Stimulated activated CD8-positive, alpha-beta memory T cell treated with anti-CD3 and anti-CD28 coated beads, Interleukin-4, amount 100 ng/mL, for 48 hours (primary cell): ENCODE measurements around the gene POU6F2.
"Not testable (repeated sequence)": the region's sequence is repeated elsewhere in the genome, so short reads cannot be mapped to it uniquely, and the experiment has no call there.

ENCODE experiments used
- DNase-seq: peaks from one replicate; pipeline ENCODE4 v3.0.0-alpha.2; 2020

The POU6F2 gene

DNA sequence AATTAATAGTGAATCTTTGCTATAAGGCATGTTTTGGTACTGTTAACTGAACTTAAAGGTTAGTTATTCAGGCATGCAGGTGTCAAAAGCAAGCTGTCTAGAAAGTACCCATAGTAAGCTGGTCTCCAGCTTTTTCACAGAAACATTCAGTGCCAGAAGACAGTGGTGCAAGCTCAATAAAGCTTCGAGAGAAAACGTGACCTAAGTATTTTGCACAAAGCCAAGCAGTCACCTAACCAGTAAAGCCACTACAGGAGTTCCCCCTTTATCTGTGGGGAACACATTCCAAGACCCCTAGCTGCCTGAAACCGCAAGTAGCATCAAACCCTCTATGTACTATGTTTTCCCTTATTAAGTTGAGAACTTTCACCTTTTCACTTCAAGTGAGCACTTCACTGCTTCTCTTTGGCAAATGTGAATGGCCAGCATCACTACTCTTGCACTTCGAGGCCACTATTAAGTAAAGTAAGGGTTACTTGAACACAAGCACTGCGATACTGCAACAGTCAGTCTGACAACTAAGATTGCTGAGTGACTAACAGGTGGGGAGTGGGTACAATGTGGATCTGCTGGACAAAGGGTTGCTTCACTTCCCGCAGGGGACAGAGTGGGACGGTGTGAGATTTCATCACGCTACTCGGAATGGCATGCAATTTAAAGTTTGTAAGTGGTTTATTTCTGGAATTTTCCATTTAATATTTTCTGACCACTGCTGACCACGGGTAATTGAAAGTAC is 334.7 kb downstream of the POU6F2 start:
- DNase-seq, result no peak

GRCh38 chr7:39313376-39313775 is 335.7 kb downstream of the POU6F2 start:
- no peak for DNase-seq

DNA sequence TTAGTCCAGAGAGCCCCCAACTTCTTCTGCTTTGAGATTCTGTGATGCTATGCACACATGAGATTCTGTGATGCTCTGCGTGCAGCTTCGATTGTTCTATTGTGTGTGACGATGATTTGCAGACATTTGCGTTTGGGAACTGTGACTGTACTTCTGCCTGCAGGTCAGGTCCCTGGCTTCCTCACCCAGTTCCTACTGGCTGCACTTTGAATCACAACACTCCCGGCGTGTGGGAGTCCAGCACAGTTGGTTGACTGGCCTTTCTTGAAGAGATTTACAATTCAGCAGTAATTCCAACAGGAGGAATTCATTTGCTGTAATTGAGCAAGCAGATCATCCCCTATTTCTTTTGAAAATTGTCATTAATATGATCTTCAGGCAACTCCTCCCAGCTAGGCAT is 336.3 kb downstream of the POU6F2 start:
- no peak for DNase-seq

GRCh38 chr7:39317107-39317506 is 339.4 kb downstream of the POU6F2 start:
- DNase-seq, result no peak

- DNase-seq, result no peak
These were observed 340.2 kb downstream of the POU6F2 start for GRCh38 chr7:39317896-39318295.

DNA sequence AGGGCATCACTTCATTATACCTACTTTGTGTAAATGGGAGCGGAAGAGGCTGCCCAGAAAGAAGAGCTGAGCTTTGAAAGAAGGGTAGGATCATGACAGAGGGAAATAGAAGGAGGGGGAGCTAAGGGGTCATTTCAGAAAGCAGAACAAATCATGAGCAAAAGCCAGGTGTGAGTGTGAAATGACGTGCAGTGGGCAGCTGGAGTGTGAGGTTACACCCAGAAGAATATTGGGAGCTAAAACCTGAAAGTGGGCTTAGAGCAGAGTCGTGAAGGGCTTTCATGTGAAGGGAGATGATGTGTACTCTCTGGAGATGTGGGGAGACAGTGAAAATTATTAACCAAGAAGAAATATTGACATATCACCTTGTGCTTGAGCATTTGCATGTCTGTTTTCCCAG is 343.5 kb downstream of the POU6F2 start:
- DNase-seq, result no peak

DNA sequence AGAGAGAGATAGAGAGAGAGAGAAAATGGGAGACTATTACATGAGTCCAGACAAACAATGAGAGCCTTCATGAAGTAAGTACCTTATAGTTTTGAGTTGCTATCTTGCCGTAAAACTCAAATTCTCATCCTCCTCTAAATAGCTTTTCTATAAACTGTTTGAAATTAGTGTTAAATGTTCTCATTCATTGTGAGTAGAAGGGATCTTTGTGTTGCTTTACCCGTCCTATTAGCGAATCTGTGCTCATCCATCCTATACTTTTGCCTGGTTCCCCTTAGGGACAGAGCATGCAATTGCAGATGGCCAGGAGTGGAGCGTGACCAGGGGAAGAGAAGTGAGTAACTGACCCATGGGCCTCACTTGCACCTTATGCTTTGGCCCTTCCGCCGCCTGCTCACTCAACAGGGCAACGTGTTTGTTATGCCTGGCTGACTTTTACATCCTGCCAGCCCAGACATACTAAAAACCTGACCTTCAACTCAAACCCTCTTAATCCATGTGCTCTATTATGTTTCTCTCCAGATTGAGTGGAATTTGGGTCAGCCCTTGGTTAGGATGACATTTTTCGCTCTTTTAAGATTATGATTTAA is 344.3 kb downstream of the POU6F2 start:
- DNase-seq, result no peak

GRCh38 chr7:39324139-39324760 is 346.5 kb downstream of the POU6F2 start:
- no peak for DNase-seq

DNA sequence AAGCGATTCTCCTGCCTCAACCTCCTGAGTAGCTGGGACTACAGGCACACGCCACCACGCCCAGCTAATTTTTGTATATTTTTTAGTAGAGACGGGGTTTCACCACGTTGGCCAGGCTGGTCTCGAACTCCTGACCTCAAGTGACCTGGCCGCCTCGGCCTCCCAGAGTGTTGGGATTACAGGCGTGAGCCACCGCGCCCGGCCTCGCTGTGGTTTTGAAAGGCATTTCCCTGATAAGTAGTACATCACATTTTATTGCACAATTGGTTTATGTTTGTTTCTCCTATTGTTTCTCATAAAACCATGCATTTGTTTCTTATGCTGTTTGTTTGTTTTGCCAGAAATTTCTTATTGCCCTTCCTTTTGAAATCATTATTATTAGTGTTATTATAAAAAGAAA is 353.9 kb downstream of the POU6F2 start:
- not testable (repeated sequence) for DNase-seq

GRCh38 chr7:39332142-39332541 is 354.4 kb downstream of the POU6F2 start:
- DNase-seq, result no peak

GRCh38 chr7:39333701-39334100 is 356.0 kb downstream of the POU6F2 start:
- DNase-seq, result no peak

- DNase-seq, result no peak
These were observed 358.7 kb downstream of the POU6F2 start for GRCh38 chr7:39336442-39336841.

DNA sequence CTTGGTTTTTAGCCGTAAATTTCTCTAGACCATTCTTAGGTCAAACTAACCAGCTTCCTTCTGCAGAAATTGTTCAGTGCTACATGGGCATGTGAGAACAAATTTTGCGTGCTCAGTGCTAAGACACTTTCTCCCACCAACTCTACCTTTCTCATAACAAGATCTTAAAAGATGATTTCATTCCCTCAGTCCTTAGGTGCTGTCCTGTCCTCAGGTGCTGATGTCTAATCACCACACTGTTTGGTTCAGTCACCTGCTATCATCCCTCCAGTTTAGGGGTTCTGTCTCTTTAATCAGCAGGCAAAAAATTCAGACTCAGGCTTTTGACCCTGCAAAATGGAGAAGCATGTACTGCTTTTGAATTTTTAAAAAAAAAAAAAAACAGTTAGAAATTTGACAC is 361.0 kb downstream of the POU6F2 start:
- DNase-seq, result no peak

DNA sequence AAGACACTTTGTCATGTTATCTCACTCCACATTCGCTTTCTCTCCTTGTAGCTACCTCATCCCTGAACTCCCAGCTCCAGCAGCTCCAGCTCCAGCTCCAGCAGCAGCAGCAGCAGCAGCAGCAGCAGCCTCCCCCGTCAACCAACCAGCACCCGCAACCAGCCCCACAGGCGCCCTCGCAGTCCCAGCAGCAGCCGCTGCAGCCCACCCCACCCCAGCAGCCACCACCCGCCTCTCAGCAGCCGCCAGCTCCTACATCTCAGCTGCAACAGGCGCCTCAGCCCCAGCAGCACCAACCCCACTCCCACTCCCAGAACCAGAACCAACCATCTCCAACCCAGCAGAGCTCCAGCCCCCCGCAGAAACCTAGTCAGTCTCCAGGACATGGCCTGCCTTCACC is 361.9 kb downstream of the POU6F2 start:
- no peak for DNase-seq

DNA sequence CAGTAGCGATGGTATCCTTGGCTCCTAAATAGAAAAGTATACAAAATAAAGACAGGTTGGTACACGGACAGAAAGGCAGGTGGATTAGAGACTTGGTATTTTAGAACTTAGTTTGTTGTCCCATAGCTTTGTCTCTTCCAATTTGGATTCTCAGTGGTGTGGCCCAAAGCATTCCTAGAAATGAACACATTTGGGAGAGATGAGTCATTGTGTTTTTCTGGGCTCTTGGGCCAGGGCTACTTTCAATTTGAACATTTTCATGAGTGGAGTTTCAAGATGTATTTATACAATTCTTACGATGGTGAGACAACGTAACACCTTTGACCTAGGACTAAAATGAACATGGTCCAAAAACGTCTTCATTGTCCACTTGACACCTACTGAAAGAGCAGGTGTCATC is 363.4 kb downstream of the POU6F2 start:
- DNase-seq, result no peak

DNA sequence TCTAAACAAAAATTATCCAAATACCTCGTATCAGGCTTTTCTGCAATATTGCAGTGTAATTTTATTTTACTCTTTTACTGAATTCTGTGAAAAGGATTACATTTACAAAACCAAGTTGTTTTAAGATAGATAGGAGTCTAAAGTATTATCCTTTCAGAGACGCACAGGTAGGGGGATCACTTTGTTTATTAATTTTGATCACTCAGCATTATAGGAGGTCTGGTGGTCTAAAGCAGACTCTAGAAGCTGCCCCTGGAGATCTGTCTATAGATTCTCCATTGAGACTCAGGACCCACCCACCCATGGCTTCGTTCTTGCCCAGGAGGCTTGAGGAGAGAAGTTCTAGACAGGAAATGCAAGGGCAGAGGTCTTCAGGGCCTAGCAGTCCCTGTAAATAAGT is 365.1 kb downstream of the POU6F2 start:
- DNase-seq, result no peak

DNA sequence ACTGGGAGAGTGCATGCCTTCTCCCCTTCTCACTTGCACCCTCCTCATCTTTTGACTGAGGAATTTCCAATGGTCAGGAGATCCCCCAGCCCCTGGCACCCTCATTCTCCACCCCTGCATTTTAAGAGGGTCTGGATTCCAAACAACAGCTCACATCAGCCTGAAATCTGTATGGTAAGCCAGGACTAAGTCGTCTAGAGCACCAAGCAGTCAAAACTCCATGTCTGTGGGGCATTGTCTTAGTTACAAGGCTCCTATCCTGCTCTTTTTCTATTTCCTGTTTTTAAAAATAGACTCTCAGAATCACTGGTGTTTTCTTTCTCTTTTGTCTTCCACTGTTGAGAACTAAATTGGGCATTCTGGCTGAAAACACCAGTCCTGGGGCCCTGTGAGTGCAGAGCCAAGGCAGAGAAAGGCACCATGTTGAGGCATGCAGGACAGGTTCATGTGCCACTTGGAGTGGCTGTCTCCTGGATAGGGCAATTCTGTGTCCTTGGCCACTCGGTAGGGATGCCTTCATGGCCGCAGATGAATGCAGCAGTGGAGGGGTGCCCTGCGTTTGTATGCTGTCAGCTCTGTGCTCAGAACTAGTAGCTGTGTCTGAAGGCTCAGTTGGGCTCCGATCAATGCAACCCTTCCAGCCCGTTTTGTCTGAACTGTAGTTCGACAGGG is 371.9 kb downstream of the POU6F2 start:
- no peak for DNase-seq

- no peak for DNase-seq
These were observed 376.1 kb downstream of the POU6F2 start for GRCh38 chr7:39353615-39354376.

- no peak for DNase-seq
These were observed 378.0 kb downstream of the POU6F2 start for GRCh38 chr7:39355664-39356063.

DNA sequence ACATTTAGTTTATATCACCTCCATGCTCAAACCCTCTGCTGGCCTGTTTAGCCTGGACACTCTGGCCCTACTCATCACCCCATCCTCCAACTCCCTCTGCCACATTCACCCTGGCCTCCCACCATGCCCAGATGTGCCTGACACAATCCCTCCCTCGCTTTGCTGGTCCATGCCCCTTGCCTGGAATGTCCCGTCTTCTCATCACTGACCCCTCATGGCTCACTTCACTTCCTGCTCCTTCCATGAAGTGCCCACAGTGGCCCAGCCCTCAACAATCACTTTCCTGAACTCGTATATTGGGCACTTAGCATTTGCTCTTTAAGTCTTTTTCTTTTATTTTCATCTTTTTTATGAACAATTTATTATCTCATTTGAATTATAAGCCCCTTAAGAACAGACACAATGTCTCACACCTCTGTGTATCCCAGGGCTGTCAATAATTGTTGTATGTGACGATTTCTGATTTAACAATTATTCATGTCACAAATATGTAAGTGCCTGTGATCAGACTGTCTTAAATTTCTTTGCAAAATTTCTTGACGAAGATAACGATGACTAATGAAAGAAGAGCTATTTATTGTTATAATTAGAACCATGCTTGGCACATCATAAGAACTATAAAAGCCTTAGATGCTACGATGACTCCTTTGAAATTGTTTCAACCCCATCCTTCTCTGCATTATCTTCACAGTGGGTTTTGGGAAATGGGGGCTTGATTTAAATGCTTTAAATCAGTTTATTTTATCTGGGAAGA is 378.6 kb downstream of the POU6F2 start:
- no peak for DNase-seq

DNA sequence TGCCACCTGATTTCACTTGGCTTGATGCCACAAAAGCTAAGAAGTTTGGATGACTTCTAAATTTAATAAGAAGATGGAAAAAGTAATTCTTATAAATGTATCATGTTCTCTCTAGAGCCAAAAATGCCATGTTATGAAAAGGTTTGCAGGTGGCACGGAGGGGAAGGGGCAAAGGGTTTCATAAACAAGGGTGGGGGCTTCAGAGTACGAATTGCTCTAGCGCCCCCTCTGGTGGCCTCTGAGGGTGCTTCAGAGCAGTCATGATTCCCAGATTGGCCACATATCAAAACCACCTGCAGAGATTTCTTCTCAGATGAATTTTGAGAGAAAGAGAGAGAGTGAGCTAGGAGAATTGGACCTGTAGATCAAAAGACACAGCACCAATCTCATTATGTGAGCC is 379.9 kb downstream of the POU6F2 start:
- peak; percentile 30 for DNase-seq

DNA sequence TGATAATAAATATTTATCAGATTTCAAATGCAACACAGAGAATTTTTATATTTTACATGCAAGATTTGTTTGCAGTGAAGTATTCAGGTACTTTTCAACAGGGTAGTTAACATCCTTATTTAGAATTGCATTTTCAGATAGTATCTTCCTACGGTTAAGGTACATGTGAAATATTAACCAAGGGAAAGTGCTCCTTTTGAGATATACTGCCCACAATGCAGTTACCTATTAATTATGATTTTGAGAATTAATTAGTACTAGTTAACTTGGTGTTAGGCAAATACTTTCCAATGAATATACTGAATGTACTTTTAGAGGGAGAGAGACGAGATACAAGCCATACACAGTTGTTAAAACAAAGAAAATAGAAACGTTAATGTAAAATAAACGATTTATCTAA is 382.3 kb downstream of the POU6F2 start:
- no peak for DNase-seq
